ENCODE data around the gene ACSF3. TPM values are rescaled to one million over a fixed set of nuclear protein-coding genes. Genes with fewer than 3 reads are reported as not detected.
A peak's percentile ranks its signal among the peaks of the same experiment; 100 is the strongest.

Gene ACSF3
- total RNA-seq, 2 experiments from 2014 or later = 57.3 to 62.0 TPM

GRCh38 chr16:89138513-89138795 is 44.8 kb downstream of the ACSF3 start:
- H3K27me3 Mint-ChIP-seq = no peaks in the 10 kb centered on the region
- H3K27ac Mint-ChIP-seq = no peak overlapping the region
- no peak overlapping the region for H3K4me3 Mint-ChIP-seq
- no peak for DNase-seq
- ChIA-PET POLR2A (no interaction called here), CTCF (no interaction called here)
- peaks cover 23% of the 10 kb centered on the region for H3K36me3 Mint-ChIP-seq (ENCODE audit: low read depth)
- H3K9me3 Mint-ChIP-seq = no peaks in the 10 kb centered on the region
- peaks cover 5% of the 10 kb centered on the region for H3K4me1 Mint-ChIP-seq

GRCh38 chr16:89138843-89139520 is 45.3 kb downstream of the ACSF3 start:
- no peak for DNase-seq
- Mint-ChIP-seq H3K9me3 (no peaks in the 10 kb centered on the region), H3K27me3 (no peaks in the 10 kb centered on the region), H3K4me1 (peaks cover 5% of the 10 kb centered on the region), H3K36me3 (ENCODE audit: low read depth) (peaks cover 20% of the 10 kb centered on the region), H3K27ac (no peak overlapping the region), H3K4me3 (no peak overlapping the region)
- POLR2A ChIA-PET = no interaction called here
- CTCF ChIA-PET = no interaction called here

GRCh38 chr16:89139907-89140361 is 46.3 kb downstream of the ACSF3 start:
- Mint-ChIP-seq H3K9me3 (no peaks in the 10 kb centered on the region), H3K27ac (no peak overlapping the region), H3K4me3 (no peak overlapping the region), H3K27me3 (no peaks in the 10 kb centered on the region), H3K36me3 (ENCODE audit: low read depth) (peaks cover 13% of the 10 kb centered on the region), H3K4me1 (peaks cover 2% of the 10 kb centered on the region)
- no peak for DNase-seq
- ChIA-PET CTCF (no interaction called here), POLR2A (no interaction called here)

GRCh38 chr16:89140401-89140800 is 46.7 kb downstream of the ACSF3 start:
- H3K4me1 Mint-ChIP-seq = peaks cover 1% of the 10 kb centered on the region
- no peaks in the 10 kb centered on the region for H3K9me3 Mint-ChIP-seq
- POLR2A ChIA-PET = no interaction called here
- CTCF ChIA-PET = no interaction called here
- no peak for DNase-seq
- H3K36me3 Mint-ChIP-seq (ENCODE audit: low read depth) = peaks cover 13% of the 10 kb centered on the region
- no peak overlapping the region for H3K27ac Mint-ChIP-seq
- no peak overlapping the region for H3K4me3 Mint-ChIP-seq
- H3K27me3 Mint-ChIP-seq = no peaks in the 10 kb centered on the region

- peaks cover 13% of the 10 kb centered on the region for H3K36me3 Mint-ChIP-seq (ENCODE audit: low read depth)
- ChIA-PET POLR2A (no interaction called here), CTCF (no interaction called here)
- no peaks in the 10 kb centered on the region for H3K27me3 Mint-ChIP-seq
- H3K9me3 Mint-ChIP-seq = no peaks in the 10 kb centered on the region
- no peak for DNase-seq
- H3K4me3 Mint-ChIP-seq = no peak overlapping the region
- peak overlapping the region; percentile 46 for H3K27ac Mint-ChIP-seq
- no peaks in the 10 kb centered on the region for H3K4me1 Mint-ChIP-seq
Measured at GRCh38 chr16:89140981-89141883, 47.6 kb downstream of the ACSF3 start.

GRCh38 chr16:89141884-89142267 is 48.2 kb downstream of the ACSF3 start:
- Mint-ChIP-seq H3K27me3 (no peaks in the 10 kb centered on the region), H3K4me1 (no peaks in the 10 kb centered on the region), H3K9me3 (no peaks in the 10 kb centered on the region), H3K27ac (peak overlapping the region; percentile 46), H3K36me3 (ENCODE audit: low read depth) (peaks cover 19% of the 10 kb centered on the region), H3K4me3 (no peak overlapping the region)
- ChIA-PET POLR2A (interaction anchor here (0.5 kb wide), 1 partner anchor 10 kb away, joined by 4 read pairs; no protein-coding TSS in a partner anchor), CTCF (no interaction called here)
- DNase-seq = no peak

- H3K9me3 Mint-ChIP-seq = peaks cover 1% of the 10 kb centered on the region
Measured at GRCh38 chr16:89142474-89143195, 49.0 kb downstream of the ACSF3 start.

GRCh38 chr16:89143201-89143741 is 49.6 kb downstream of the ACSF3 start:
- DNase-seq = no peak
- ChIA-PET CTCF (no interaction called here), POLR2A (no interaction called here)
- H3K27ac Mint-ChIP-seq = no peak overlapping the region
- no peak overlapping the region for H3K4me3 Mint-ChIP-seq
- H3K27me3 Mint-ChIP-seq = no peaks in the 10 kb centered on the region
- H3K4me1 Mint-ChIP-seq = no peaks in the 10 kb centered on the region
- peaks cover 27% of the 10 kb centered on the region for H3K36me3 Mint-ChIP-seq (ENCODE audit: low read depth)
- peaks cover 3% of the 10 kb centered on the region for H3K9me3 Mint-ChIP-seq

More at GRCh38 chr16:89142474-89143195, 49.0 kb downstream of the ACSF3 start:
- Mint-ChIP-seq H3K36me3 (ENCODE audit: low read depth) (peaks cover 22% of the 10 kb centered on the region), H3K4me3 (no peak overlapping the region), H3K4me1 (no peaks in the 10 kb centered on the region), H3K27me3 (no peaks in the 10 kb centered on the region), H3K27ac (no peak overlapping the region)
- POLR2A ChIA-PET = interaction anchor here (0.5 kb wide), 1 partner anchor 9 kb away, joined by 4 read pairs; no protein-coding TSS in a partner anchor
- DNase-seq = no peak
- CTCF ChIA-PET = no interaction called here

GRCh38 chr16:89143911-89144675 is 50.4 kb downstream of the ACSF3 start:
- CTCF ChIA-PET = no interaction called here
- no peak for DNase-seq

GRCh38 chr16:89144681-89145080 is 51.0 kb downstream of the ACSF3 start:
- H3K4me1 Mint-ChIP-seq = no peaks in the 10 kb centered on the region
- no peak overlapping the region for H3K4me3 Mint-ChIP-seq
- DNase-seq = no peak
- peaks cover 40% of the 10 kb centered on the region for H3K36me3 Mint-ChIP-seq (ENCODE audit: low read depth)
- POLR2A ChIA-PET = no interaction called here
- no peak overlapping the region for H3K27ac Mint-ChIP-seq
- no peaks in the 10 kb centered on the region for H3K27me3 Mint-ChIP-seq
- CTCF ChIA-PET = no interaction called here
- H3K9me3 Mint-ChIP-seq = peaks cover 13% of the 10 kb centered on the region

More at GRCh38 chr16:89143911-89144675, 50.4 kb downstream of the ACSF3 start:
- H3K4me3 Mint-ChIP-seq = no peak overlapping the region
- peak overlapping the region; percentile 54 for H3K27ac Mint-ChIP-seq
- H3K4me1 Mint-ChIP-seq = no peaks in the 10 kb centered on the region
- H3K27me3 Mint-ChIP-seq = no peaks in the 10 kb centered on the region
- peaks cover 7% of the 10 kb centered on the region for H3K9me3 Mint-ChIP-seq
- POLR2A ChIA-PET = no interaction called here
- peaks cover 34% of the 10 kb centered on the region for H3K36me3 Mint-ChIP-seq (ENCODE audit: low read depth)

GRCh38 chr16:89145406-89146161 is 51.9 kb downstream of the ACSF3 start:
- Mint-ChIP-seq H3K9me3 (peaks cover 15% of the 10 kb centered on the region), H3K36me3 (ENCODE audit: low read depth) (peaks cover 48% of the 10 kb centered on the region), H3K27me3 (no peaks in the 10 kb centered on the region), H3K27ac (no peak overlapping the region), H3K4me3 (no peak overlapping the region), H3K4me1 (no peaks in the 10 kb centered on the region)
- CTCF ChIA-PET = no interaction called here
- DNase-seq = no peak
- POLR2A ChIA-PET = no interaction called here

All from activated CD4-positive, alpha-beta T cell treated with anti-CD3 and anti-CD28 coated beads, Interleukin-2, amount 10 ng/mL, durations not matched to agents 7 days and 5 days (primary cell).